ENCODE measurements around the gene IL18BP.

IL18BP gene

GRCh38 chr11:71997594-71997993 is 1.1 kb upstream of the IL18BP start:
- no peak for DNase-seq

GRCh38 chr11:71998061-71998460 is 648 bp upstream of the IL18BP start:
- no peak for DNase-seq

- no peak for DNase-seq
Observed at GRCh38 chr11:71999362-71999761, 653 bp downstream of the IL18BP start.

GRCh38 chr11:71999798-72000197 is 1.1 kb downstream of the IL18BP start:
- no peak for DNase-seq

GRCh38 chr11:72000202-72000867 is 1.6 kb downstream of the IL18BP start:
- no peak for DNase-seq

GRCh38 chr11:72001285-72001684 is 2.6 kb downstream of the IL18BP start:
- no peak for DNase-seq

- DNase-seq, result no peak
Observed at GRCh38 chr11:72001834-72002591, 3.3 kb downstream of the IL18BP start.

- no peak for DNase-seq
Observed at GRCh38 chr11:72002841-72003775, 4.4 kb downstream of the IL18BP start.

- DNase-seq, result no peak
Observed at GRCh38 chr11:72003776-72004171, 5.1 kb downstream of the IL18BP start.

- no peak for DNase-seq
Observed at GRCh38 chr11:72004515-72005346, 6.0 kb downstream of the IL18BP start.

GRCh38 chr11:72005347-72006260 is 6.9 kb downstream of the IL18BP start:
- no peak for DNase-seq

GRCh38 chr11:72006309-72007088 is 7.8 kb downstream of the IL18BP start:
- DNase-seq, result no peak

GRCh38 chr11:72007089-72007476 is 8.4 kb downstream of the IL18BP start:
- DNase-seq, result no peak

GRCh38 chr11:72007587-72007986 is 8.9 kb downstream of the IL18BP start:
- no peak for DNase-seq

GRCh38 chr11:72008728-72009127 is 10.0 kb downstream of the IL18BP start:
- no peak for DNase-seq

GRCh38 chr11:72009156-72009555 is 10.4 kb downstream of the IL18BP start:
- DNase-seq, result no peak

GRCh38 chr11:72010529-72011233 is 12.0 kb downstream of the IL18BP start:
- no peak for DNase-seq

GRCh38 chr11:72012091-72012630 is 13.5 kb downstream of the IL18BP start:
- no peak for DNase-seq

GRCh38 chr11:72012897-72013721 is 14.4 kb downstream of the IL18BP start:
- DNase-seq, result no peak
